ENCODE data around the gene CYP3A5. TPM values are rescaled to one million over a fixed set of nuclear protein-coding genes. Genes with fewer than 3 reads are reported as not detected.
"Not testable (repeated sequence)": the region's sequence is repeated elsewhere in the genome, so short reads cannot be mapped to it uniquely, and the experiment has no call there.

Gene CYP3A5
- total and polyA plus RNA-seq, 12 donors, result 4.1 to 92.7 (median 39.6) TPM

- TF ChIP-seq POLR2A (IDR thresholded peaks at IDR 0.05), result no peak
- no peak for TF ChIP-seq CTCF (IDR thresholded peaks at IDR 0.05)
- DNase-seq, result no peak
- H3K27ac ChIP-seq, result no peak overlapping the region
- intact Hi-C loops (cut with DNase I), result no loop called here
- H3K36me3 ChIP-seq (replicated peaks in 1 of 2), result peaks cover 0 to 2% of the 10 kb centered on the region in 2 donors
- H3K4me1 ChIP-seq (replicated peaks in 1 of 2), result no peaks in the 10 kb centered on the region
- H3K4me3 ChIP-seq, result no peak overlapping the region
- no peaks in the 10 kb centered on the region for H3K27me3 ChIP-seq
- no peaks in the 10 kb centered on the region for H3K9me3 ChIP-seq (replicated peaks in 1 of 3)
Observed at GRCh38 chr7:99639267-99639666, 40.5 kb downstream of the CYP3A5 start.

DNA sequence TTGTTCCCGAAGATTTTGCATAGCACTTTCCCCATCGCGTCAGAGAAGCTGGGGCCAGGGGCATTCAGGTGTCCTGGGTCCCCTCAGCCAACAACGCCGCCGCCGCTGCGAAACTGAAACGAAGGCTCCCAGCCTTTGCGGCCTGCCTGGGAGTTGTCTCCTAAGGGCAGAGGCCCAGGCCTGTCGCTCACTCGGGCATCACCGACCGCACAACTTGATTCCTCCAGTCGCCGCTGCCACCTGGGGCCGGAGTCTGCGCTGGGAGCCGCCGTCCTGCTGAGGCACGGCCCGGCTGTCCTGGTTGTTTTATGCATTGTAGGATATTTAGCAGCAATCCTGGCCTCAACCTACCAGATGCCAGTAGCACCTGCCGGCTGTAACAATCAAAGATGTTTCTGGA lies 41.1 kb downstream of the CYP3A5 start:
- DNase-seq, result no peak
- intact Hi-C loops (cut with DNase I), result no loop called here
- H3K27me3 ChIP-seq, result no peaks in the 10 kb centered on the region
- no peaks in the 10 kb centered on the region for H3K4me1 ChIP-seq (replicated peaks in 1 of 2)
- TF ChIP-seq POLR2A (IDR thresholded peaks at IDR 0.05) (no peak), CTCF (IDR thresholded peaks at IDR 0.05) (no peak)
- no peaks in the 10 kb centered on the region for H3K9me3 ChIP-seq (replicated peaks in 1 of 3)
- WGBS, 4 donors, result 93 to 96% (median 94%) methylated on average over 19 to 23 of the region's 23 CpGs
- no peak overlapping the region for H3K27ac ChIP-seq
- no peak overlapping the region for H3K4me3 ChIP-seq
- H3K36me3 ChIP-seq (replicated peaks in 1 of 2), result peaks cover 0 to 8% of the 10 kb centered on the region in 2 donors

GRCh38 chr7:99637414-99637813 lies 42.4 kb downstream of the CYP3A5 start:
- H3K27ac ChIP-seq; H3K9me3 ChIP-seq (replicated peaks in 1 of 3); intact Hi-C loops (cut with DNase I); H3K4me3 ChIP-seq; H3K27me3 ChIP-seq; DNase-seq; H3K4me1 ChIP-seq (replicated peaks in 1 of 2): not testable (repeated sequence)
- WGBS, 4 donors, result 68 to 72% (median 71%) methylated on average over 2 of the region's 2 CpGs
- peaks cover 0 to 13% of the 10 kb centered on the region in 2 donors for H3K36me3 ChIP-seq (replicated peaks in 1 of 2)

- peaks cover 0 to 66% of the 10 kb centered on the region in 2 donors for H3K36me3 ChIP-seq (replicated peaks in 1 of 2)
- H3K27ac ChIP-seq, result peak overlapping the region in 1 of 5 donors; percentile 54
- WGBS, 4 donors, result 41 to 49% (median 48%) methylated on average over 8 to 9 of the region's 9 CpGs
- H3K9me3 ChIP-seq (replicated peaks in 1 of 3), result no peaks in the 10 kb centered on the region
- no peak overlapping the region for H3K4me3 ChIP-seq
- peak in 6 of 7 donors; percentile 24 to 67 (median 56) for DNase-seq
- H3K27me3 ChIP-seq, result no peaks in the 10 kb centered on the region
- H3K4me1 ChIP-seq (replicated peaks in 1 of 2), result no peaks in the 10 kb centered on the region
- intact Hi-C loops (cut with DNase I), result no loop called here
- no peak for TF ChIP-seq POLR2A (IDR thresholded peaks at IDR 0.05)
- peak in 5 of 6 experiments; percentile 38 to 53 (median 43) for TF ChIP-seq CTCF (IDR thresholded peaks at IDR 0.05)
Observed at GRCh38 chr7:99631295-99632109, 48.3 kb downstream of the CYP3A5 start.

DNA sequence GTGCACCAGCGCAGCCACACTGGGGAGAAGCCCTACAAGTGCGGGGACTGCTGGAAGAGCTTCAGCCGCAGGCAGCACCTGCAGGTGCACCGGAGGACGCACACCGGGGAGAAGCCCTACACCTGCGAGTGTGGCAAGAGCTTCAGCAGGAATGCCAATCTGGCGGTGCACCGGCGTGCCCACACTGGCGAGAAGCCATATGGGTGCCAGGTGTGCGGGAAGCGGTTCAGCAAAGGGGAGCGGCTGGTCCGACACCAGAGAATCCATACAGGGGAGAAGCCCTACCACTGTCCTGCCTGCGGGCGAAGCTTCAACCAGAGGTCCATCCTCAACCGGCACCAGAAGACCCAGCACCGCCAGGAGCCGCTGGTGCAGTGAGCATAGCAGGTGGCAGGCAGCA lies 50.2 kb downstream of the CYP3A5 start:
- H3K4me3 ChIP-seq, result no peak overlapping the region
- 94 to 100% (median 95%) methylated on average over 1 to 20 of the region's 20 CpGs for WGBS, 4 donors
- no peak for DNase-seq
- H3K36me3 ChIP-seq (replicated peaks in 1 of 2), result peaks cover 0 to 85% of the 10 kb centered on the region in 2 donors
- intact Hi-C loops (cut with DNase I), result no loop called here
- H3K4me1 ChIP-seq (replicated peaks in 1 of 2), result no peaks in the 10 kb centered on the region
- TF ChIP-seq POLR2A (IDR thresholded peaks at IDR 0.05) (no peak), CTCF (IDR thresholded peaks at IDR 0.05) (no peak)
- no peaks in the 10 kb centered on the region for H3K9me3 ChIP-seq (replicated peaks in 1 of 3)
- H3K27me3 ChIP-seq, result no peaks in the 10 kb centered on the region
- H3K27ac ChIP-seq, result no peak overlapping the region

Measured in adrenal gland (tissue), 12 donors.